ENCODE data around the gene COL8A1.
"Not testable (repeated sequence)": the region's sequence is repeated elsewhere in the genome, so short reads cannot be mapped to it uniquely, and the experiment has no call there.

COL8A1 gene

GRCh38 chr3:99638167-99638948, at the start of gene COL8A1:
COL8A1 (plus strand) TSS chr3:99638594; CDS start chr3:99790683, 152,089 bp downstream.
- no peak for DNase-seq (ENCODE audit: low read depth)

GRCh38 chr3:99589168-99589567, 49.2 kb upstream of the COL8A1 start:
- not testable (repeated sequence) for DNase-seq (ENCODE audit: low read depth)

GRCh38 chr3:99599894-99600293, 38.5 kb upstream of the COL8A1 start:
- no peak for DNase-seq (ENCODE audit: low read depth)

- no peak for DNase-seq (ENCODE audit: low read depth)
These were observed 36.9 kb upstream of the COL8A1 start for GRCh38 chr3:99601515-99601914.

- DNase-seq (ENCODE audit: low read depth), result no peak
These were observed 36.2 kb upstream of the COL8A1 start for GRCh38 chr3:99602183-99602582.

- no peak for DNase-seq (ENCODE audit: low read depth)
These were observed 31.2 kb upstream of the COL8A1 start for GRCh38 chr3:99607151-99607550.

- DNase-seq (ENCODE audit: low read depth), result no peak
These were observed 23.6 kb upstream of the COL8A1 start for GRCh38 chr3:99614768-99615167.

- DNase-seq (ENCODE audit: low read depth), result no peak
These were observed 18.2 kb upstream of the COL8A1 start for GRCh38 chr3:99620077-99620767.

GRCh38 chr3:99620976-99621375, 17.4 kb upstream of the COL8A1 start:
- DNase-seq (ENCODE audit: low read depth), result no peak

GRCh38 chr3:99624496-99625236, 13.7 kb upstream of the COL8A1 start:
- no peak for DNase-seq (ENCODE audit: low read depth)

- DNase-seq (ENCODE audit: low read depth), result no peak
These were observed 13.2 kb upstream of the COL8A1 start for GRCh38 chr3:99625237-99625622.

- DNase-seq (ENCODE audit: low read depth), result no peak
These were observed 12.6 kb upstream of the COL8A1 start for GRCh38 chr3:99625643-99626416.

GRCh38 chr3:99626417-99626788, 12.0 kb upstream of the COL8A1 start:
- no peak for DNase-seq (ENCODE audit: low read depth)

GRCh38 chr3:99627062-99627826, 11.2 kb upstream of the COL8A1 start:
- DNase-seq (ENCODE audit: low read depth), result no peak

GRCh38 chr3:99630815-99631214, 7.6 kb upstream of the COL8A1 start:
- DNase-seq (ENCODE audit: low read depth), result no peak

GRCh38 chr3:99633887-99634558, 4.4 kb upstream of the COL8A1 start:
- no peak for DNase-seq (ENCODE audit: low read depth)

- DNase-seq (ENCODE audit: low read depth), result no peak
These were observed 3.5 kb upstream of the COL8A1 start for GRCh38 chr3:99634881-99635280.

- no peak for DNase-seq (ENCODE audit: low read depth)
These were observed 3.0 kb upstream of the COL8A1 start for GRCh38 chr3:99635348-99635747.

- no peak for DNase-seq (ENCODE audit: low read depth)
These were observed 1.4 kb upstream of the COL8A1 start for GRCh38 chr3:99637016-99637367.

- no peak for DNase-seq (ENCODE audit: low read depth)
These were observed 854 bp upstream of the COL8A1 start for GRCh38 chr3:99637368-99638111.
